ENCODE data around the gene REXO1. TPM values are rescaled to one million over a fixed set of nuclear protein-coding genes. Genes with fewer than 3 reads are reported as not detected.

REXO1 gene
- total RNA-seq, 1 experiment from 2014 or later: 25.8 TPM

DNA sequence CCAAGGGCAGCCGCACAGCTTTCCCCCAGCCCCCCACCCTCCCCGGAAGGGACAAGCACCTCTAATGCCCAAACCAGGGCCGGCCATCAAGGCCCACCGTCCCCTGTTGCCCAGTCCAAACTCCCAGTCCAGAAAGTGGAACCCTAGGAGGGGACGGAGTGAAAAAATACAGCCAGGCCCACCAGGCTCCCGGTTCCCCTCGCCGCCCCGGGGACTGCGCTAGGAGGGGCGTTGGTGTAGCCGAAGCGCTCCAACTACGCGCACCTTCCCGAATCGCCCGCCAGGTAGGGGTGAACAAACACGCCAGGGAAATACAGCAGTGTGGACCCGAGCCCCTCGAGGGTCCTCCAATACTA, 13.8 kb upstream of the REXO1 start:
- BruUV-seq (replicated peaks): no TSS peak

DNA sequence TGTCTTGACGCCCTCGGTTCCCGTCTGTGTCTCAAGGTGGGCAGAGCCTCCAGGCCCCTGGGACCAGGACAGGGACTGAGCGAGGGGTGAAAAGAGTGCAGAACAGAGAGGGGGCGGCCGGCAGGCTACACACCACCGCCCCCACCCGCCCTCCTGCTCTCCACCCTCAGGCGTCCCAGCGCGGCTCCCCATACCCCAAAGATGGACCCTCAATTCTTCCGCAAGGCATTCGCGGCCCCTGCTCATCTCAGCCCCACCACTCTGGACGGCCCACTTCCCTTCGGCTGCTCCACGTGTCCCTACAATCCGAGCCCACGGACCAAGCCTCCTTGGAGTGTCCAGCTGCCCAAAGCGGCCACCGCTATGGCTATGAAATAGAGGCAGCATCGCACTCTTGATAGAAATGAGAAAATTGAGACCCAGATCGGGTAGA, 13.3 kb upstream of the REXO1 start:
- no TSS peak for BruUV-seq (replicated peaks)
- peaks cover 38% of the 10 kb centered on the region for H4K20me1 ChIP-seq (ENCODE audit: insufficient read depth)
- H3K27ac ChIP-seq: no peak overlapping the region
- TF ChIP-seq EZH2 (IDR thresholded peaks at IDR 0.05; ENCODE audit: low read depth): no peak
- TF ChIP-seq CTCF (conservative IDR thresholded peaks at IDR 0.05): no peak
- intact Hi-C loops (cut with micrococcal nuclease; ENCODE audit: unreplicated experiment): no loop called here
- H3K4me2 ChIP-seq: peak overlapping the region; percentile 93
- DNase-seq: no peak
- ChIA-PET CTCF (interaction anchor here (0.6 kb wide), 1 partner anchor 200 kb away, joined by 3 read pairs; no protein-coding TSS in a partner anchor), POLR2A (ENCODE audit: unreplicated experiment) (no interaction called here)
- H3K4me3 ChIP-seq: peak overlapping the region; percentile 81
- no peaks in the 10 kb centered on the region for H3K27me3 ChIP-seq (ENCODE audit: insufficient read depth, low read depth)
- H2AFZ ChIP-seq: no peak overlapping the region
- no peaks in the 10 kb centered on the region for H3K36me3 ChIP-seq (ENCODE audit: low read depth)
- H3K9me3 ChIP-seq (ENCODE audit: insufficient read depth, low read depth): no peaks in the 10 kb centered on the region
- no peaks in the 10 kb centered on the region for H3F3A ChIP-seq (ENCODE audit: insufficient read depth, low read depth)
- peaks cover 56% of the 10 kb centered on the region for H3K79me2 ChIP-seq (ENCODE audit: low read depth)
- no peaks in the 10 kb centered on the region for H3K9me2 ChIP-seq (ENCODE audit: insufficient read depth)
- H3K4me1 ChIP-seq (replicated peaks; ENCODE audit: insufficient read depth): peaks cover 10% of the 10 kb centered on the region; the same call in 1 of the 2 replicates

More for the DNA sequence above, 13.8 kb upstream of the REXO1 start:
- DNase-seq: no peak
- peaks cover 55% of the 10 kb centered on the region for H3K79me2 ChIP-seq (ENCODE audit: low read depth)
- H3K4me3 ChIP-seq: peak overlapping the region; percentile 81
- ChIA-PET POLR2A (ENCODE audit: unreplicated experiment) (no interaction called here), CTCF (no interaction called here)
- H3F3A ChIP-seq (ENCODE audit: insufficient read depth, low read depth): no peaks in the 10 kb centered on the region
- H3K36me3 ChIP-seq (ENCODE audit: low read depth): no peaks in the 10 kb centered on the region
- TF ChIP-seq CTCF (conservative IDR thresholded peaks at IDR 0.05) (no peak), EZH2 (IDR thresholded peaks at IDR 0.05; ENCODE audit: low read depth) (no peak)
- H3K4me2 ChIP-seq: peak overlapping the region; percentile 93
- no peaks in the 10 kb centered on the region for H3K9me2 ChIP-seq (ENCODE audit: insufficient read depth)
- H4K20me1 ChIP-seq (ENCODE audit: insufficient read depth): peaks cover 38% of the 10 kb centered on the region
- H3K27ac ChIP-seq: no peak overlapping the region
- intact Hi-C loops (cut with micrococcal nuclease; ENCODE audit: unreplicated experiment): no loop called here
- peaks cover 10% of the 10 kb centered on the region; the same call in 1 of the 2 replicates for H3K4me1 ChIP-seq (replicated peaks; ENCODE audit: insufficient read depth)
- H3K9me3 ChIP-seq (ENCODE audit: insufficient read depth, low read depth): no peaks in the 10 kb centered on the region
- H3K27me3 ChIP-seq (ENCODE audit: insufficient read depth, low read depth): no peaks in the 10 kb centered on the region
- H2AFZ ChIP-seq: peak overlapping the region; percentile 55; the same call in 1 of the 2 replicates

DNA sequence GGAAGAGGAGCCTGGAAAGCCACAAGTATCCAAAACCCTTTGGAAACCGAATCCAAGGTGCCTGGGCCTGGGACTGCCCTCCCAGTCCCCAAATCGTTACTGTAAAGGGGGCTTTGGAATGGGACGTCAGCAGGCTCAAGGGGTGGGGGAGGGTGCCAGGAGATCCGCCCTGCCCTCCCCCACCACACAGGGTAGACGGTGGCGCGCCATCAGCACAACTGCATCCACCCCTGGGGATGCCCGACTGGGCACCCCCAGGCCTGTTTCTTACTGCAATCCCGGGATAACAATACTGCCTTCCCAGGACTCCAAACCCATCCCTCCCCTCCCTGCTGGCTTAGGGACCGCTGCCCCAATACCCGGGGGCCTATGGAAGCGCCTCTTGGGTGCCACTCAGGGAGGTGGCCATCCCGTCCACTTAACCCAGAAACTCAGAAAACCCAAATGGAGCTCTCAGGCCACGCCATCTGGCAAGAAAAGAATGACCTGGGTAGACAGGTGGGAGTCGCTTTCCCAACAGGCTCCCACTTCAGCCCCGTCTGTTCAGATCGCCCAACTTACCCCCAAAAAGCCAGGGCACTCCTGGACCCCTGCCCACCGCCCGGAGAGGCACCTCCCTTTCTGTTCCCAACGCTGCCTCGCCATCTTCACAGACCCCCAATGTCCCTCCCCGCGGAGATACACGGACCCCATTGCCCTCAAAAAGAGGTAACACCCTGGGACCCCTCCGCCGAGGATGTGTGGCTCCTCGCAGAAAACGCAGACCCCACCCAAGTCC, 12.7 kb upstream of the REXO1 start:
- CTCF ChIA-PET: interaction anchor here (0.6 kb wide), 1 partner anchor 201 kb away, joined by 3 read pairs; no protein-coding TSS in a partner anchor
- intact Hi-C loops (cut with micrococcal nuclease; ENCODE audit: unreplicated experiment): no loop called here
- no peaks in the 10 kb centered on the region for H3K36me3 ChIP-seq (ENCODE audit: low read depth)
- peaks cover 41% of the 10 kb centered on the region for H4K20me1 ChIP-seq (ENCODE audit: insufficient read depth)
- no peak overlapping the region for H2AFZ ChIP-seq
- H3F3A ChIP-seq (ENCODE audit: insufficient read depth, low read depth): peaks cover 4% of the 10 kb centered on the region; the same call in 1 of the 2 replicates
- POLR2A ChIA-PET (ENCODE audit: unreplicated experiment): no interaction called here
- no peaks in the 10 kb centered on the region for H3K27me3 ChIP-seq (ENCODE audit: insufficient read depth, low read depth)
- peak overlapping the region; percentile 81 for H3K4me3 ChIP-seq
- H3K27ac ChIP-seq: no peak overlapping the region
- no peaks in the 10 kb centered on the region for H3K9me3 ChIP-seq (ENCODE audit: insufficient read depth, low read depth)
- TF ChIP-seq CTCF (conservative IDR thresholded peaks at IDR 0.05) (no peak), EZH2 (IDR thresholded peaks at IDR 0.05; ENCODE audit: low read depth) (no peak)
- BruUV-seq (replicated peaks): no TSS peak
- H3K4me1 ChIP-seq (replicated peaks; ENCODE audit: insufficient read depth): peaks cover 11% of the 10 kb centered on the region; the same call in 1 of the 2 replicates
- peaks cover 62% of the 10 kb centered on the region for H3K79me2 ChIP-seq (ENCODE audit: low read depth)
- H3K9me2 ChIP-seq (ENCODE audit: insufficient read depth): no peaks in the 10 kb centered on the region
- peak overlapping the region; percentile 93 for H3K4me2 ChIP-seq
- no peak for DNase-seq

Measured in PC-9 (cell line).